ENCODE data around the gene HOXD9. TPM values are rescaled to one million over a fixed set of nuclear protein-coding genes. Genes with fewer than 3 reads are reported as not detected.

HOXD9 gene
- total and polyA plus RNA-seq, 2 of the 8 experiments (the other 6 are each of a cell fraction or from before 2014, with no cell fraction given): not detected

GRCh38 chr2:176076796-176077195 lies 45.7 kb upstream of the HOXD9 start:
- no peak overlapping the region for H3K4ac ChIP-seq (replicated peaks; ENCODE audit: insufficient read length, low read depth, low read length)
- no peak overlapping the region for H3K4me3 ChIP-seq (ENCODE audit: extremely low read depth in 1 of 4, insufficient read depth in 2 of 4, low read depth in 3 of 4, low read length in 4 of 4)
- H2BK120ac ChIP-seq (replicated peaks; ENCODE audit: low read depth, low read length): no peak overlapping the region
- no peak overlapping the region for H3K14ac ChIP-seq (ENCODE audit: insufficient read length)
- no peaks in the 10 kb centered on the region for H3K79me1 ChIP-seq (ENCODE audit: low read depth, low read length)
- no peak overlapping the region for H2BK15ac ChIP-seq (ENCODE audit: low read length)
- peaks cover 7 to 17% of the 10 kb centered on the region in 2 experiments for H4K20me1 ChIP-seq (replicated peaks in 1 of 2; ENCODE audit: control insufficient read depth in 1 of 2, insufficient read depth in 2 of 2, low read length in 2 of 2)
- no peak for FAIRE-seq
- no peak overlapping the region for H2AK5ac ChIP-seq (ENCODE audit: low read depth, low read length)
- H3K56ac ChIP-seq (replicated peaks; ENCODE audit: insufficient read length, low read depth, low read length): no peak overlapping the region
- H3K4me1 ChIP-seq (replicated peaks in 1 of 4; ENCODE audit: control insufficient read depth in 3 of 4, insufficient read depth in 4 of 4, low read length in 3 of 4): peaks cover 3 to 18% (median 7%) of the 10 kb centered on the region in 4 experiments; a peak in 6 of 7 replicates
- no peak overlapping the region for H4K8ac ChIP-seq (ENCODE audit: extremely low read depth, insufficient read depth, low read length)
- 64% methylated on average over 2 of the region's 2 CpGs; no CpG with 5 or more reads in 1 of the 2 experiments for WGBS, 2 experiments (ENCODE audit: extremely low coverage in 1 of 2, insufficient coverage in 1 of 2, insufficient read length in 1 of 2, insufficient replicate concordance in 2 of 2, low coverage in 1 of 2, low lambda C conversion rate in 2 of 2, missing lambda C conversion rate in 1 of 2)
- no peak overlapping the region for H2BK20ac ChIP-seq (ENCODE audit: low read length)
- H3K18ac ChIP-seq (ENCODE audit: extremely low read depth, low read length): no peak overlapping the region
- H3K36me3 ChIP-seq (ENCODE audit: control insufficient read depth in 2 of 4, insufficient read depth in 4 of 4, low read length in 3 of 4): peaks cover 0 to 6% (median 0%) of the 10 kb centered on the region in 4 experiments; a peak in 1 of 8 replicates
- H2AFZ ChIP-seq (ENCODE audit: low read length): no peak overlapping the region
- H3K27me3 ChIP-seq (replicated peaks in 1 of 4; ENCODE audit: control insufficient read depth in 3 of 4, extremely low read depth in 1 of 4, insufficient read depth in 3 of 4, low read length in 3 of 4): peaks cover 85 to 98% (median 92%) of the 10 kb centered on the region in 4 experiments
- H2BK5ac ChIP-seq (ENCODE audit: low read depth, low read length): no peak overlapping the region
- ChIA-PET POLR2A (ENCODE audit: partially characterized antibody) (no interaction called here), CTCF (ENCODE audit: partially characterized antibody) (interaction anchor here (0.6 to 0.9 kb wide), 2 partner anchors 387 to 1594 kb away, joined by 3 read pairs; no protein-coding TSS in a partner anchor)
- no peak for TF ChIP-seq POLR2A (IDR thresholded peaks at IDR 0.05; ENCODE audit: control extremely low read depth in 1 of 2, low read depth in 2 of 2, low read length in 2 of 2)
- DNase-seq (ENCODE audit: low read depth in 1 of 2, low spot score in 2 of 2): no peak
- no peak overlapping the region for H4K5ac ChIP-seq (ENCODE audit: insufficient read length, low read depth, low read length)
- no peak overlapping the region for H2BK12ac ChIP-seq (ENCODE audit: low read depth, low read length)
- H3K27ac ChIP-seq (ENCODE audit: low read depth, low read length): no peak overlapping the region
- H4K91ac ChIP-seq (replicated peaks; ENCODE audit: insufficient read length, low read length): no peak overlapping the region
- no peaks in the 10 kb centered on the region; a peak in 1 of 4 replicates for H3K9me3 ChIP-seq (ENCODE audit: insufficient read depth in 2 of 2, low read depth in 1 of 2, low read length in 1 of 2)
- H3K23me2 ChIP-seq (ENCODE audit: low read depth, low read length): peaks cover 6% of the 10 kb centered on the region; the same call in 1 of the 2 replicates
- H3K23ac ChIP-seq (ENCODE audit: insufficient read length): no peak overlapping the region
- no peaks in the 10 kb centered on the region for H3K79me2 ChIP-seq (ENCODE audit: control insufficient read depth in 1 of 2, insufficient read depth in 2 of 2, low read length in 2 of 2)
- H3K9ac ChIP-seq (replicated peaks in 1 of 4; ENCODE audit: extremely low read depth in 1 of 4, low read depth in 3 of 4, low read length in 3 of 4): no peak overlapping the region
- H3K4me2 ChIP-seq (ENCODE audit: insufficient read depth in 1 of 2, low read depth in 2 of 2, low read length in 2 of 2): no peak overlapping the region
